ENCODE data around the gene RRP15.

- TF ChIP-seq POLR2AphosphoS5 (IDR thresholded peaks at IDR 0.05; ENCODE audit: borderline replicate concordance, low read depth, low read length) = no peak
- no peak for TF ChIP-seq FOXP2 (optimal IDR thresholded peaks at IDR 0.05; ENCODE audit: control extremely low read depth, extremely low read length, insufficient read depth)
Measured at GRCh38 chr1:218384581-218384993, 99.5 kb downstream of the RRP15 start.
